Left cardiac atrium (tissue), 4 donors: ENCODE results near the gene HPCA. TPM values are rescaled to one million over a fixed set of nuclear protein-coding genes. Genes with fewer than 3 reads are reported as not detected.

Experiments used
- ATAC-seq, 2 donors: fragments of 200-7000 bp; cut with Tn5 transposase; one replicate each; pipeline ENCODE4 v1.9.1; 2020; ENCODE audit warnings: mild to moderate bottlenecking in 2 of 2, moderate library complexity in 2 of 2
- DNase-seq: peaks from one replicate; pipeline ENCODE4 v3.0.0-alpha.2; 2020
- intact Hi-C, 2 donors: fragments of 100-400 bp; cut with DNase I; formaldehyde crosslinking; loops; one replicate each; pipeline versions ENCODE4 v1.14.1 to v1.15.1; 2022 to 2023
- total RNA-seq, 2 donors: library from RNA; stranded (reverse); fragmentation: NEBNext Ultra II Directional; extraction: Animal tissue kit (Norgen Biotek cat#: 25700); gene quantifications; one replicate each; pipeline ENCODE4 v1.2.1, GENCODE V29; 2021
- donor health status: DM: no; HTN: yes; CAD: no.
- donor health status: DM: no; HTN: yes; CAD: no; lungs with severe emphysema.
- donor health status: DM: yes; HTN: yes; CAD: no.
- donor health status: Dilated cardiomyopathy.

HPCA gene
- total RNA-seq, 2 donors from 2014 or later, result not detected

DNA sequence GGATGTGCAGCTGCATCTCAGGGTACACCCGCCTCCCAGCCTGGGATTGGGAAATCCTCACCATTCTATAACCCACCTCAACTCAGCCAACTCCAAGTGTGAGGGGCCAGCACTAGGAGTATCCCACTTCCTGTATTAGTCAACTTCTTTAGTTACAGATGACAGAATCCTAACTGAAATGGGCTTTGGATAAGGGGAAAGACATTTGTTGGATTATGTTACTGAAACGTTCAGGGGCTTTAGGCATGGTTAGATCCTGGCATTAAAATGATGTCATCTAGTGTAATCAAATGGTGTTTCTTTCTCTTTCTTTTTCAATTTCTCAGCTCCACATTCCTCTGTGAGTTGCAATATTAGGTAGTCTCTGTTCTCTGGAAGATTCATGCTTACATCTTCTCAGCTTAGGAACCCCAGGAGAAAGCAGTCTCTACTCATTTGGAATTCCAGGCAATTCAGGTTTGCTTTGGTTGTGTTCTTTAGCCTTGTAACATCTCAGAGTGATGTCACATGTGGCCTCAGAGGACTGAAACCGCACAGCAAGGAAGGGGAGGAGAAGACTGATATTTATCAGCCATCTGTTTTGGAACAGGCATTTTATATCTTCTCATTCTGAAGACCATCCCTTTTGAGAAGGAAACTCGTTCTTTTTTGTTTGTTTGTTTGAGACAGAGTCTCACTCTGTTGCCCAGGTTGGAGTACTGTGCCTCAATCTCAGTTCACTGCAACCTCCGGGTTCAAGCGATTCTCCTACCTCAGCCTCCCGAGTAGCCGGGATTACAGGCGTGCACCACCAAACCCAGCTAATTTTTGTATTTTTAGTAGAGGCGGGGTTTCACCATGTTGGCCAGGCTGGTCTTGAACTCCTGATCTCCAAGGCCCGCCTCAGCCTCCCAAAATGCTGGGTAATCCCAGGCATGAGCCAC lies 33.8 kb downstream of the HPCA start:
- intact Hi-C loops, result loop anchor here in 1 of 2 donors (10.0 kb wide), 1 partner anchor 135 kb away; no protein-coding TSS in a partner anchor
- DNase-seq, result no peak
- no peak for ATAC-seq

DNA sequence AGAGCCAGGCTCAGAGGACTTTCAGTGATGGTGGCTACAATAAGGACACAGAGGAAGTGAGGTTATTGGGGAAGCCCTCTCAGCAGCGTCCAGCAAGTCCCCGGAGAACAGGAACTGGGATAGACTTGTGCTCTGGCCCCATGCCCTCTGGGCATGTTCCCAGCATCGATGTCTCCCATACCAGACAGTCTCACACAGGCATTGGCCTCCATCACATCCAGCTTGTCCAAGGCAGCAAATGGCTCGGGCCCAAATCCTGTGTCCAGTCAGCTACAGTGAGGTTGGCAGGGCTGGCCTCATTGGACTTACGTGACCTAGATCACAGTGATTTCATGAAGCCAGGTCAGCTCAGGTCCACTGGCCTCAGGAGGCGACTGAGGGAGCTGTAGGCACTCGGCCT lies 34.5 kb downstream of the HPCA start:
- peak; percentile 67 for DNase-seq
- ATAC-seq, result peak; percentile 87 to 92
- intact Hi-C loops, result loop anchor here in 1 of 2 donors (10.0 kb wide), 1 partner anchor 134 kb away; no protein-coding TSS in a partner anchor

DNA sequence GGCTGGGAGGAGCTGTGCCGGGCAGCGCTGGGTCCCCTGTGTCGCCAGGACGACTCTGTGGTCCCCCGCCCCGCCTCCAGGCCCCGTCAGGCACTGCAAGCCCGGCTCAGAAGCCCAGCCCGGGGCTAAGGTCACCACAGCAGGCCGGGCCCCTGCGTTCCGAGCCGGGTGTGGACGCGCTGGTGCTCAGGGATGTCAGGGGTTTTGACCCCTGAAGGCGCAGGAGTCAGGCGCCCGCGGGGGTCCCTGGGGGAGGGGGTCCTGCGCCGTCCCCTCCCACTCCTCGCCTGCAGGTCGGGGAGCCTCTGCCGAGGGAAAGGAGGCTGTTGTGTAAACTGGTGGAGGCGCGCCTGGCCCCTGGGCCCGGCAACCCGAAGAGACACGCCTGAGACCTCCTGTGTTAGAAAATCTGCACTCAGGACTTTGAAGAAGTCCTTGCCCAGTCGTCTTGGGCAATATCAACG lies 38.6 kb downstream of the HPCA start:
- intact Hi-C loops, result loop anchor here in 1 of 2 donors (10.0 kb wide), 1 partner anchor 130 kb away; no protein-coding TSS in a partner anchor
- DNase-seq (peak; percentile 43), ATAC-seq (peak; percentile 25 to 38)

DNA sequence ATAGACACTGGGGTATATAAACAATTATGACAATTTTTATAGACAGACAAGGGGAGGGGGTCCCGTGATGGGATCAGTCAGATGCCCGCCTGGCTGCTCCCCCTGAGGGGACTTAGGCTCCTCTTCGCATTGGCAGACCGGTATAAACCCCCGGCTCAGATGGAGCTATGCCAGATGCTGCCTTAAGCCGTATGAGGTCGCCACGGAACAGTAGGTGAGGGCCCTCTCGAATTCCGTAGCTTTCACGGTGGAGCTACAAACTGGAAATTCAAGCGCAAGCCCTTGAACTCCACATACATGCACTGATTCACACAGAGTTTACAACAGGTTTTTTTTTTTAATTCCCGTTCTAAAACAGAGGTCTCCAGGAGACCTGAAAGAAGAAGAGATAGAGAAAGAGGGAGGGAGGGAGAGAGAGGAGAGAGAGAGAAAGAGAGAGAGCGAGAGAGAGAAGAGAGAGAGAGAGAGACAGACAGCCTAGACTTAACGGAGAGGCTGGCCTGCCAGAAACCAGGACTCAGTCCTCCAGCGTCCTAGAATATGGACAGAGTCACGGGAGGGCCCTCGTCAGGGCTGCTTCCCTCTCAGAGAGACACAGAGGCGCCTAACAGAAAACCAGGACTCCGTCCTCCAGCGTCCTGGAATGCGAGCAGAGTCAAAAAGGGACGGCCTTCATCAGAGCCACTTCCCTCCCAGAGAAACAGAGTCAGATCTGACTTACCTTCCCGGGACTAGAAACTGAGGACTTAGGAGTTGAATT lies 39.3 kb downstream of the HPCA start:
- DNase-seq (peak; percentile 36), ATAC-seq (peak; percentile 35 to 69)
- intact Hi-C loops, result loop anchor here in 1 of 2 donors (10.0 kb wide), 1 partner anchor 129 kb away; no protein-coding TSS in a partner anchor

DNA sequence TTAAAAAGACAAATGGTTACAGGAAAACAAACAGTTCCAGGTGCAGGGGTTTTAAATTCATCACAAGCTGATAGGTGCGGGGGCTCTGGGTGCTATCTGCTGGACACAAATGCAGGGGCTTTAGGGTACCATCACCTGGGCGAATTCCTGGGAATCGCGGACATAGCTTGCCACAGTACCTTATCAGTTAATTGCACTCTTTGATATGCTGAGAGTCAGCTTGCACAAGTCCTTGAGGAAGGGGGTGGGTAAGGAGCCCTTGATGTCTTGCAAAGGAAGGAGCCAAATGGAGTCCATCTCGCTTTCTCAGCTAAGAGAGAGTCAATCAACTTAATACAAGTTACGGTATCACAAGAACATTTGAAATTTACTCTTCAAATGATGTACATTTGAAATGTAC lies 40.3 kb downstream of the HPCA start:
- DNase-seq, result no peak
- no peak for ATAC-seq
- intact Hi-C loops, result loop anchor here in 1 of 2 donors (10.0 kb wide), 1 partner anchor 128 kb away; no protein-coding TSS in a partner anchor

DNA sequence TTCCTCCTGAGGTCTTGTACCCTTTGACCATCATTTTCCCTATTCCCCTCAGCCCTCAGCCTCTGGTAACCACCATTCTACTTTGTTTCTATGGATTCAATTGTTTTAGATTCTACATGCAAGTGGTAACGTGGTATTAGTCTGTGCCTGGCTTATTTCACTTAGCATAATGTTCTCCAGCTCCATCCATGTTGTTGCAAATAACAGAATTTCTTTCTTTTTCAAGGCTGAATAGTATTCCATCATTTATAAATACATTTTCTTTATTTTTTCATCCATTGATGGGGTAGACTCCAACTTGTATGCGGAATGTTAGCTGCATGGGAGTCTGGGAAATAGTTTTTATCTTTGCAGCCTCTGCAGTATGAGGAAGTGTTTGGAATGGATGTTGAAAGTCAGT lies 41.1 kb downstream of the HPCA start:
- intact Hi-C loops, result loop anchor here in 1 of 2 donors (10.0 kb wide), 1 partner anchor 127 kb away; no protein-coding TSS in a partner anchor
- no peak for DNase-seq
- no peak for ATAC-seq

DNA sequence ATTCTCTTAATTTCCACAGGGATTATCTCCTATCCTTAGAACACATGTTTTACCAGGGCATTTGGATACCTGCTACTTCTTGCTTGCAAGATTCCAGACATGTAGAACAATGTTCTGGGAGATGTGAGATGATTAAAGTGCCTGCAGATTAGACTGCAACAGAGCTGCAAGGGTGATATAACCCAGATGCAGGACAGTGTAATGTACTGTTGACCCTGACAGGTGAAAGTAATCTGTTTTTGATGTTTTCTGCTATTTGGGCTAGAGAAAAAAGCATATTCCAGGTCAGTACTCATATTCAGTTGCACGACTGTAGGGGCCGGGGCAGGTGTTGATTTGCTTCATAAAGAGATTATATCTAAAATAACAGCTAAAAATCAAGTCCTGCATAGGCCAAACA lies 42.0 kb downstream of the HPCA start:
- DNase-seq (no peak), ATAC-seq (no peak)
- intact Hi-C loops, result loop anchor here in 1 of 2 donors (10.0 kb wide), 1 partner anchor 127 kb away; no protein-coding TSS in a partner anchor

DNA sequence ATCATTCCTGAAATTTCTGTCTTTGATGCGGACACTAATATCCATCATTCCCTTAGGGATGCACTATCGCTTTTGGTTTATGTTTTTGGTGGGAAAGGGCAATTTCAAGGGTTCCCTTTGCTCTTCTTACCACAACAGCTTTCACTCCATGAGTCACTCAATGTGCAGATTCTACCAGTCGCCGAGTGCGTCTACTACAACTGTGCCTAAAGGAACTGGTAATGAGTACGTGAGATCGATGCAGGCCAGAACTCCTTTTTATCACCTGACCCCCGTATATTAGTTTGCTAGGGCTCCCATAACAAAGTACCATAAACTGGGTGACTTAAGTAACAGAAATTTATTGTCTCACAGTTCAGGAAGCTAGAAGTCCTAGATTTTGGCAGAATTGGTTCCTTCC lies 42.4 kb downstream of the HPCA start:
- no peak for DNase-seq
- no peak for ATAC-seq
- intact Hi-C loops, result loop anchor here in 1 of 2 donors (10.0 kb wide), 1 partner anchor 126 kb away; no protein-coding TSS in a partner anchor

DNA sequence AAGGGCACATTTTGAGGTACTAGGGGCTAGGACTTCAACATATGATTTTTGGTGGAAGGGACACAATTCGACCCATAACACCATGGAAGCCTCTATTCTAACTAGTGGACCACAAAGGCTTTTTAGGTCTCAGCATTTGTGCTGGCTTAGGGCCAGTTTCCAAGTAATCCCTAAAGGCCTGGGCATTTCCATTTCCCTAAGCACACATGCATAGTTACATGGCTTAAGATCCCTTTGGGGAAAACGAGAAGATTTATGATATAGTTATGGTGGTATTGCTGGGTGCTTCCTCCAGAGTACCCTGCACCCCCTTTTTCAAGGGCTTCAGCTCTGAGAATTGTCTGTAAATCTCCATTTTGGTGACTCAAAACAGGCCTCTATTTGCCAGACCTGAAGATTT lies 43.1 kb downstream of the HPCA start:
- intact Hi-C loops, result loop anchor here in 1 of 2 donors (10.0 kb wide), 1 partner anchor 125 kb away; no protein-coding TSS in a partner anchor
- ATAC-seq (no peak), DNase-seq (no peak)

DNA sequence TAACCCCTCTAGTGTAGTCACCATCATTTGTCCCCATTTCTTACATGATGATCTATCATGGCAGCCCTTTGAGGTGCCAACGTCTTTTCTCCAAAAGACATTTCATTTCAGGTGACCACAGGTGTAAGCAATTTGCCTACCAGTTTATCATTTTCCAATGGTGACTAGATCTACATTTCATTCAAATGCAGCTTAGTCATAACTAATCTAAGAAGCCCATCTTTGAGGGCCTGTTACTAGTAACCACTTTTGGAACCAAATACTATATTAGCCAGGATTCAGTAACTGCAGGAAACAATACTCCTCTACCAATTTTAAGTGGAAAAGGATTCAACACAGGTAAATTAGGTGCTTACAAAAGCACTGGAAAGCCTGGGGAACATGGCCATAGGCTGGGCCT lies 45.5 kb downstream of the HPCA start:
- DNase-seq (no peak), ATAC-seq (no peak)
- intact Hi-C loops, result loop anchor here (5.0 to 10.0 kb wide), 2 partner anchors 151 to 153 kb away; partner anchors contain the start of gene AZIN2 (in 2 of the 2)

DNA sequence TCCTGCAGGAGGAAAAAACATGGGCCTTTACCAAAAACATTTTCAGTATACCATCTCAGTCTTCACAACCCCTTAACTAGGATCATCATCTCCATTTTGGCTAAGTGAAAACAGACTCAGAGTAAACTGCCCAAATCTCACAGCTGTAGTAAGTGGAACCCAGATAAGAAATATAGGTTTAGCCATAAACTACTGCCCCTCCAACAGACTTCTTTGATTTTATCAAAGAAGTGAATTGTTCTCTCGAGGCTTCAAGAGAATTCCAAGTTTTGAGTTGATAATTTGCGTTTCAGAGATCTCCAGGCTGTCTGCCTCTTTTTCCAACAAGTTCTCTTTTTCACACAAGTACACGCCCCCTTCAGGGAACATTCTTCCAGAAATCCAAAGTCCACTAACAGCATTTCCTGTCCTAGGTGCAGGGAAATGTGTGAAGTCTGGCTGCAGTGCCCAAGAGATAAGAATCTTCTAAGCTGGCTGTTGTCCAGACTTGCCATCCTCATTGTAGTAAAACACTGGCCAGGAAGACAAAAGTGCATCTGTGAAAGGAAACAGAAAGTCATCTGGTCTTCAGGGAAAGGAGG lies 47.5 kb downstream of the HPCA start:
- intact Hi-C loops, result loop anchor here (1.0 to 10.0 kb wide), 3 partner anchors 121 to 151 kb away; partner anchors contain the start of gene AZIN2 (in 2 of the 2)
- ATAC-seq (peak; percentile 31 to 48), DNase-seq (no peak)

DNA sequence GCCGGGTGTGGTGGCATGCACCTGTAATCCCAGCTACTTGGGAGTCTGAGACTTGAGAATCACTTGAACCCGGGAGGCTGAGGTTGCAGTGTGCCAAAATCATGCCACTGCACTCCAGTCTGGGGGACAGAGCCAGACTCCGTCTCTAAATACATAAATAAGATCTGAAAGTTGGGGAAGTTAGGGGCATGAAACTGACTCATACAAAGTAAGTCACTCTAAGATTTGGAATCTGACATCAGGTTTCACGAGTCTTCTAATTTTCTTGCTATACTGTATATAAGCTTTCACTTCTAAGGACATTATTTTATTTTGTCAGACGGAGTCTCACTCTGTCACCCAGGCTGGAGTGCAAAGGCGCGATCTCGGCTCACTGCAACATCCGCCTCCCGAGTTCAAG lies 48.2 kb downstream of the HPCA start:
- intact Hi-C loops, result loop anchor here (5.0 to 10.0 kb wide), 2 partner anchors 148 to 150 kb away; partner anchors contain the start of gene AZIN2 (in 2 of the 2)

DNA sequence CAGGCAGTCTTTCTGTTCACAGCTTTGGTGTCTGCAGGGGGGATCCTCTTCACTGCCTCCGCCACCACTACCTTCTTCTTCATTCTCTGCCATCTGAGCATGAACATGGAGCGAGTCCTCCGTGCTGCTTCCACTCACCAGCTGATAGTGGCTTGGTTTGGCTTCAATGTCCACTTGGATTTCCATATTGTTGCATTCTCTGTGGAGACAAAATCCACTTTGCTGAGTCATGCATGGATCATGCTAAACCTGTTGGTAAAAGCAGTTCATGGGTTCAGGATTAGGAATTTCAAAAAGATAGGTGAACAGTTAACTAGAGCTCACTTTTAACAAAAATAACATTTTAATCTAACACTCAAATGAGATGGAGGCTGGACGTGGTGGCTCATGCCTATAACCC lies 50.8 kb downstream of the HPCA start:
- intact Hi-C loops, result loop anchor here in 1 of 2 donors (10.0 kb wide), 1 partner anchor 148 kb away; the partner anchor contains the start of gene AZIN2
- ATAC-seq, result no peak

More for the DNA sequence above, 48.2 kb downstream of the HPCA start:
- ATAC-seq, result no peak
- no peak for DNase-seq

DNA sequence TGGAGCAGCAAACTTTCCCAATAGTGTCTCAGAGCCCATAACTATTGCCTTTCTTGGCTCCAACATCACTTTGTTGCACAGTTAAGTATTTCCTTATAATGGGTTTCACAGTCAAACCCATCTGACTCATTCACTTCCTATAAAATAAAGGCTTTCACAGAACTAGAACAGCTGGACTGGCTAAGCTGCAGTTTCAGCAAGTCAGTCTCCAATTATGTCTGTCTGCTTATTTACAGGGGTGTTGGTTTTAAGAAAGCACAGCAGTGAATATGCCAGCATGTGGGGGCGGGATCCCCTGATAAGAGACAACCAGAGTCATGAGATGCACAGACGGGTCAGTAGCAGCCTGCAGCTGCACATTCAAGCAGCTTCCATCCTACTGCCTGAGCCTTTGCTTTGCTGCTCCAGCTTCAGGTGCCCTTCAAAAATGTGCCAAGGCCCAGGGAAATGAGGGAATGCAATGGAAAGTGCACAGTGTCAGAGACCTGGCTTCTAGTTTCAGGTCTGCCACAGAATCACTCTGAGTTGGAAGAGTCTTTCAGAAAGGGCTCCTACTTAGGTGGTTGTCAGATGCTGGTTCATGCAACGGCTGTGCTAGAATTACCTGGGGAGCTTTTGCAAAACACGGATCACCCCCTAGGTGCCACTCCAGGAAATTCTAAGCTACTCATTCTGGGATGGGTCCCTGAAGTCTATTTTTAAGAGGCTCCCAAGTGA lies 53.5 kb downstream of the HPCA start:
- intact Hi-C loops, result loop anchor here in 1 of 2 donors (10.0 kb wide), 1 partner anchor 145 kb away; the partner anchor contains the start of gene AZIN2
- ATAC-seq, result peak; percentile 82 to 92
- DNase-seq, result peak; percentile 75

More for the DNA sequence above, 50.8 kb downstream of the HPCA start:
- DNase-seq, result no peak

DNA sequence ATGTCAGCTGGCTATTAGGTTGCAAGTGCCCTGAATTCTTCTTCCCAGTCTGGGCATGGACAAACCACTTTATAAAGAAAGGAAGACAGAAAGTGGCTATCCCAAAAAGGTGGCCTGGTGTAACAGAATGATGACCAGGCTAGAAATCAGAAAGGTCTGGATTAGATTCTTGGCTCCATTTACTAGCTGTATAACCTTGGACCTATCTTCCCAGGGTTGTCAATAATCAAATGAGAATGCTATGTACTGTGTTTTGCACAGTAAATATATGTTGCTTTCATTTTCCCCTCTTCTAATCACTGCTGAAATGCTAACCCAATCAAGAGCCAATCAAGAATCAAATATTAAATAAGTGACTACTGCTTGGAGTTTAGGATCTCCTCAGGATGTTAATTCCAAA lies 57.9 kb downstream of the HPCA start:
- ATAC-seq (no peak), DNase-seq (no peak)
- intact Hi-C loops, result no loop called here
